Activated naive CD4-positive, alpha-beta T cell treated with anti-CD3 and anti-CD28 coated beads for 36 hours (primary cell): ENCODE measurements around the gene CCDC121. TPM values are rescaled to one million over a fixed set of nuclear protein-coding genes. Genes with fewer than 3 reads are reported as not detected.
A peak's percentile ranks its signal among the peaks of the same experiment; 100 is the strongest.
"Not testable (repeated sequence)": the region's sequence is repeated elsewhere in the genome, so short reads cannot be mapped to it uniquely, and the experiment has no call there.

ENCODE experiments used
- CTCF ChIA-PET: fragments of 350-600 bp; sonication (Branson Sonifier 250); formaldehyde crosslinking; loops from one replicate; lab custom pipeline; 2021; ENCODE audit warnings: antibody characterized with exemption; lab: Charles Lee
- DNase-seq: peaks from one replicate; pipeline ENCODE4 v3.0.0-alpha.2; 2020
- H3K27ac Mint-ChIP-seq: one replicate; pipeline ENCODE4 v1.8.0; 2021; ENCODE audit warnings: mild to moderate bottlenecking, mixed read lengths
- H3K27me3 Mint-ChIP-seq: one replicate; pipeline ENCODE4 v1.8.0; 2021; ENCODE audit warnings: low read depth, mixed read lengths
- H3K36me3 Mint-ChIP-seq: one replicate; pipeline ENCODE4 v1.8.0; 2021; ENCODE audit warnings: low read depth, mixed read lengths
- H3K4me1 Mint-ChIP-seq: one replicate; pipeline ENCODE4 v1.8.0; 2021; ENCODE audit warnings: low read depth, mixed read lengths
- H3K4me3 Mint-ChIP-seq: one replicate; pipeline ENCODE4 v1.8.0; 2021; ENCODE audit warnings: mild to moderate bottlenecking, moderate library complexity, mixed read lengths
- H3K9me3 Mint-ChIP-seq: one replicate; pipeline ENCODE4 v1.8.0; 2021; ENCODE audit warnings: mixed read lengths
- intact Hi-C: fragments of 100-400 bp; cut with micrococcal nuclease; formaldehyde crosslinking; loops from one replicate; pipeline ENCODE4 v1.15.1; 2023
- total RNA-seq, 2 experiments: library from RNA; stranded (reverse); gene quantifications; one replicate each; pipeline ENCODE4 v1.2.3, GENCODE V29; 2021

The CCDC121 gene
- total RNA-seq, 2 experiments from 2014 or later = 0.17 to 0.30 TPM

DNA sequence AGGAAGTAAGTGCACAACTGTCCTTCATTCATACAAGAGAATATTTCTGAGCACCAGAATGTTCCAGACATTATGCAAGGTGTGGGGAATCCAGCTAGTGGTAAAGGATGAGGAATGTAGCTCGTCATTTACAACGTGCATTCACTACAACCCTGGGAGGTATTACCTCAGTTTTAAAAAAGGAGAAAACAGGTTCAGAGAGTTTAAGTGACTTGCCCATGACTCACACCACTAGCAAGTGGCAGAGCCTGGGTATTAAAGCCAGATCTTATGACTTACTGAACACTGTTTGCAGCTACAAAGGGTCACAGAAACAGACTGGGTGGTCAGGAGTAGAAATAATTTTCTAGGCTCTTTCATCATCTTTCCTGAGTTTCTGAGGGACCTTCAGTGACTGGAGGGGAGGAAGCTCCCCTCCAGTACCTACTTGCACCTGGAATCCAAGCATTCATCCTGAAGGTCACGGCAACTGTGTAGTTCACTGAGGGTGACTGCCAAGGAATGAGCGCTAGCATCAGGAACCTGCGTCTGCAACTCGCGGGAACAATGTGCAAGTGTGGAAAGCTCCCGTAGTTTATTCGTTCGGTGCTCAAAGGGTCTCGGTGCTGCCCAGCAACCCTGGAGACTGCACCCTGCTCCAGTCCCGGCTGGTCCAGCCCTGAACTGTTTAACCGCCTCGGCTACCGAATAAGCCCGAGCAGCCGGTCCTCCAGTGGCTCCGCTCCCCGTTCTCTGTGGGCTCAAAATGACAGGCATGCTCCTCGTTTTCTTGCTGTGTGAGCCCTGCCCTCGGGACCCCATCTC lies 647 bp downstream of the CCDC121 start:
- H3K9me3 Mint-ChIP-seq = no peaks in the 10 kb centered on the region
- peak overlapping the region; percentile 52 for H3K27ac Mint-ChIP-seq
- peaks cover 6% of the 10 kb centered on the region for H3K36me3 Mint-ChIP-seq
- CTCF ChIA-PET = interaction anchor here (0.8 to 2.8 kb wide), 5 partner anchors 35 to 326 kb away, joined by 3 to 13 read pairs (median 5); partner anchors contain the start of genes SLC4A1AP, SUPT7L and ZNF512
- DNase-seq = peak; percentile 34
- H3K4me1 Mint-ChIP-seq = peaks cover 13% of the 10 kb centered on the region
- H3K27me3 Mint-ChIP-seq = no peaks in the 10 kb centered on the region
- intact Hi-C loops = loop anchor here (1.0 to 2.0 kb wide), 8 partner anchors 10 to 763 kb away; partner anchors contain the start of genes EIF2B4, NRBP1, PPM1G and SLC4A1AP
- no peak overlapping the region for H3K4me3 Mint-ChIP-seq

DNA sequence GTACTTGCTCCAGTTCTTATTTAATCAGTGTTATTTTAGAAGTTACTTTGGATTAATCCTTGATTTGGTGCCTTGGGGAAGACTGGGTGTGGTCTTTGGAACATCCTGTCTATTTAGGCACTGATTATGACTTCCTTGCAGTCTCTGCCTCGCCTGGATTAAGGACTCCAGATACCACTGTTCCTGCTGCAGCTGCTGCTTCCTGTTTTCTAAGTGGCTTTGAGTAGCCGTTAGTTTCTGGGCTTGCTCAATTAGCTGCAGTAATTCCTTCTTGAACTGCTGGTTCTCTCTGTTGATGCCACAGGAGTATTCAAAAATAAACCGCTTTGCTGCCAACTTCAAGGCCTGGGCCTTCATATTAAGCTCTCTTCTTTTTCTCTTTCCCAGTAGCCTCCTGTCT lies 1.9 kb downstream of the CCDC121 start:
- H3K9me3 Mint-ChIP-seq, DNase-seq, intact Hi-C loops, H3K4me3 Mint-ChIP-seq, H3K36me3 Mint-ChIP-seq, H3K27me3 Mint-ChIP-seq, H3K27ac Mint-ChIP-seq: not testable (repeated sequence)
- H3K4me1 Mint-ChIP-seq = peaks cover 13% of the 10 kb centered on the region
- CTCF ChIA-PET = interaction anchor here (0.8 kb wide), 1 partner anchor 57 kb away, joined by 3 read pairs; no protein-coding TSS in a partner anchor

DNA sequence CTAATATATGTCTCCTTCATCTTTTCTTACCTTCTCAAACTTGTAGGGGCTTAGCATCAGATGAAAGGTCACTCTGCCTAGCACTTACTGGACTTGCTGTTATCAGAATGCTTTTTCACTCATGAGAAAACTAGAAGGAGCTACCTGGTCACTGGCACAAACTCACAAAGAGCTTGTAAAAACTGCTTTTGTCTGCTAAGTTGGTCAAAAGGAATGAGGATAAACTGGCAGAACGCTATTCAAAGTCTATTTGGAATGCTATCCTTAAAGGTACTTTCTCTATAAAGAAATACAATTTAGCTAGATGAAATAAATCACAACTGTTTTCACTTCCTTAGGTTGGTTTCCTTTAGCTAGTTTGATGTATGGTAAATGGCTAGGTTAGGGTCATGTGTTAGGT lies 2.5 kb downstream of the CCDC121 start:
- intact Hi-C loops, H3K36me3 Mint-ChIP-seq, H3K4me3 Mint-ChIP-seq, H3K27ac Mint-ChIP-seq, H3K9me3 Mint-ChIP-seq, H3K27me3 Mint-ChIP-seq, DNase-seq: not testable (repeated sequence)
- peaks cover 13% of the 10 kb centered on the region for H3K4me1 Mint-ChIP-seq
- CTCF ChIA-PET = interaction anchor here (0.8 kb wide), 1 partner anchor 57 kb away, joined by 3 read pairs; no protein-coding TSS in a partner anchor

DNA sequence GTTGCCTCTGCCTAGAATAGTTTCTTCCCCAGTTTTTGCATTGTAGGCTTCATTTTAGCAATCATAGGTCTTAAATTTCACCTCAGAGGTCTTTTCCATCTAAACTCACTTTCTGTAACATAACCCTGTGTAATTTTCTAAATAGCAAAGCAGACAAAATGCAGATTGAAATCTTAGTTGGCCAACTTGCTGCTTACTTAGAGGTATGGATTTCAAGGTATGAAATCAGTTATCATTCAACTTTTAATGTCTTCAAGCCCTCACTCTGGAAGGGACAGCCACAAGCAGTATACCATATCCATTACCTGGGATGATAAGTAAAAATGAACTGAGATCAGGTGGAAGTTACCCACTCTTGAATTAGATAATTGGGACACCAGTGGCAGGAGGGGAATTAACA lies 3.9 kb downstream of the CCDC121 start:
- CTCF ChIA-PET = no interaction called here
- Mint-ChIP-seq H3K4me1 (peaks cover 13% of the 10 kb centered on the region), H3K36me3 (peaks cover 12% of the 10 kb centered on the region), H3K27ac (no peak overlapping the region), H3K27me3 (no peaks in the 10 kb centered on the region), H3K9me3 (no peaks in the 10 kb centered on the region), H3K4me3 (no peak overlapping the region)
- intact Hi-C loops = no loop called here
- DNase-seq = no peak

DNA sequence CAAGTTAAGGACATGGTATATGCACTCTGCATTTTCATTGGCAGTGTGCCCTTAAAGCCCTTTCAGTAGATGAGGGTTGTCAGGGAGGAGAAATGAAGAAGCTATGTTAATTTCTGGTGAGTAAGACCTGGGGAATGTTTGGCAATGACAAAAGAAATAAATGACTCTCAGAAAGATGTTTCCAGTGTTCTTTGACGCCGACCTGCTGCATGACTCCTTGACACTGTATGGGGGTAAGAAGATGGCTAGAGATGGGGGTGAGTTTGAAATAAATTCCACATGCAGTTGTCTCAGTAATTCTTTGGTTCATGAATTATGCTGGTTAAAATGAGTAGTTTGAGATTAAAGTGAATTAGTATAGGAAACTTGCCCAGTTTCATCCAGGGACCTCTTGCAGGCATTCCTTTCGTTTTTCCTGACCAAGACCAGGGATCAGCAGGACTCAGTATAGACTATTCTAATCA lies 5.9 kb downstream of the CCDC121 start:
- no peak for DNase-seq
- no peak overlapping the region for H3K27ac Mint-ChIP-seq
- intact Hi-C loops = no loop called here
- CTCF ChIA-PET = no interaction called here
- H3K36me3 Mint-ChIP-seq = peaks cover 20% of the 10 kb centered on the region
- no peaks in the 10 kb centered on the region for H3K9me3 Mint-ChIP-seq
- H3K27me3 Mint-ChIP-seq = no peaks in the 10 kb centered on the region
- no peak overlapping the region for H3K4me3 Mint-ChIP-seq
- peaks cover 9% of the 10 kb centered on the region for H3K4me1 Mint-ChIP-seq

DNA sequence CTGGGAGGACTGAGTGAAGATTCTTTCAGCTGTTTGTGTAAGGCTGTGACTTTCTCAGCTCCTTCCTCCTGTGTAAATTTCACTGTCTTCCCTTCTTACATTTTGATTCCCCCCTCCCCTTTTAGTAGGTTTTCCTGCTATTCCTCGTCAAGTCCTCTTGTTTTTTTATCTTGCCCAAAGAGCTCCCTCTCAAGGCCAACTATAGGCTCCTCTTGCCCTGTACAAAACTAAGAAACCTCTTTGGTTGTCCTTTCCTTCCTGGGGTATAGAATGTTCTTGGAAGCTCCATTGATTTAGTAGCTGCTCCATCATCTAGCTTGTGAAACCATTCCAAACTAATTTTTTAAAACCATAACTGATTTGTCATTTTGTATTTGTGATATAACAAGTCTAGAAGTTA lies 7.3 kb downstream of the CCDC121 start:
- H3K27me3 Mint-ChIP-seq = no peaks in the 10 kb centered on the region
- H3K4me1 Mint-ChIP-seq = no peaks in the 10 kb centered on the region
- no peak overlapping the region for H3K4me3 Mint-ChIP-seq
- peaks cover 30% of the 10 kb centered on the region for H3K36me3 Mint-ChIP-seq
- H3K27ac Mint-ChIP-seq = no peak overlapping the region
- CTCF ChIA-PET = interaction anchor here (1.1 kb wide), 2 partner anchors 17 to 22 kb away, joined by 3 read pairs; no protein-coding TSS in a partner anchor
- no peak for DNase-seq
- intact Hi-C loops = no loop called here
- no peaks in the 10 kb centered on the region for H3K9me3 Mint-ChIP-seq

DNA sequence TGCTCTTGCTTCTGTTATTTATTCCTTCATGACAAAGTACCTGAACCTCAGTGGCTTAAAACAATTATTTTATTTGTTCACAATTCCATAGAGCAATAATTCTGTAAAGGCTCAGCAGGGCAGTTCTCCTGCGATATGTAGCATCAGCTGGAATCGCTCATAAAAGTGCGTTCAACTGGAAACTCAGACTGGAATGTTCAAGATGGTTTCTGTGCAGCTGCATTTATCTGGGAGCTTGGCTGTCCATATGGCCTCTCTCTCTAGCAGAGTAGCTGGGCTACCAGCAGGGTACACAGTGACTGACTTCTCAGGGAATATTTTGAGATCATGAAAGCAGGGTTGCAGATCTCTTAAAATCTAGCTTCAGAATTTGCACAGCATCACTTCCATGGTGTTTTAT lies 13.5 kb downstream of the CCDC121 start:
- Mint-ChIP-seq H3K9me3 (no peaks in the 10 kb centered on the region), H3K36me3 (peaks cover 33% of the 10 kb centered on the region), H3K27me3 (no peaks in the 10 kb centered on the region), H3K4me3 (no peak overlapping the region), H3K4me1 (no peaks in the 10 kb centered on the region), H3K27ac (no peak overlapping the region)
- intact Hi-C loops = no loop called here
- CTCF ChIA-PET = no interaction called here
- DNase-seq = no peak

DNA sequence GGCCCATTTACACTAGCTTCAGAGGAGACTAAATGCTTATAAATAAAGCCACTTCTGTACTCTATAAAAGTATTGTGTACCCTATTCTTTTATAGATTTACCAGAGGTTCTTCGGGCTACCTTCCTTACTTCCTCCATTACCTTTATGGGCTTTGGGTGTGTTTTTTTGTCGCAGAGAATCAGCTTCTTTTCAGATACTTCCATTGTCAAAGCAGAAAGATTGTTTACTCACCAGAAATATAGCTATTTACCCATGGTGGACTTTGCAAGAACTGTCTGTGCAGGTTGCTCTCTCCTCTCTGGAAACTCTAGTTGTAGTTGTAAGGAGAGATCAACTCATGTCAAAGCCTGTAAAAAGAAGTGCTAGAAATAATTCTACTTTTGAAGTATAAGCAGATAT lies 14.8 kb downstream of the CCDC121 start:
- H3K27ac Mint-ChIP-seq = no peak overlapping the region
- no peak for DNase-seq
- H3K4me1 Mint-ChIP-seq = no peaks in the 10 kb centered on the region
- H3K36me3 Mint-ChIP-seq = peaks cover 28% of the 10 kb centered on the region
- intact Hi-C loops = no loop called here
- H3K4me3 Mint-ChIP-seq = no peak overlapping the region
- CTCF ChIA-PET = interaction anchor here (0.6 to 0.8 kb wide), 2 partner anchors 10 to 145 kb away, joined by 3 read pairs; no protein-coding TSS in a partner anchor
- no peaks in the 10 kb centered on the region for H3K27me3 Mint-ChIP-seq
- H3K9me3 Mint-ChIP-seq = no peaks in the 10 kb centered on the region

DNA sequence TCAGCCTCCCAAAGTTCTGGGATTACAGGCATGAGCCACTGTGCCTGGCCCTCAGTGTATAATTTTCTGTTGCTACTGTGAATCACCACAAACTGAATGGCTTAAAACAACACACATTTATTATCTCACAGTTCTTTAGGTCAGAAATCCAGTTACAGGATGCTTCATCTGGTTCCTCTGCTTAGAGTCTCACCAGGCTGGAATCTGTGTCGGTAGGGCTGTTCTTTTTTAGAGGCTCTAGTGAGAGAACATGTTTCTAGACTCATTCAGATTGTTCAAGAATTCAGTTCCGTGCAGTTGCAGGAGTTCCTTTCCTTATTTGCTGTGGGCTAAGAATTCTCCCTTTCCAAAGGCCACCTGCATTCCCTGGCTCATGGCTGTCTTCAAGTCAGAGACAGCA lies 22.2 kb downstream of the CCDC121 start:
- CTCF ChIA-PET = no interaction called here
- H3K27ac Mint-ChIP-seq = no peak overlapping the region
- intact Hi-C loops = no loop called here
- H3K27me3 Mint-ChIP-seq = no peaks in the 10 kb centered on the region
- no peaks in the 10 kb centered on the region for H3K9me3 Mint-ChIP-seq
- H3K36me3 Mint-ChIP-seq = peaks cover 36% of the 10 kb centered on the region
- H3K4me3 Mint-ChIP-seq = no peak overlapping the region
- no peak for DNase-seq
- H3K4me1 Mint-ChIP-seq = no peaks in the 10 kb centered on the region

DNA sequence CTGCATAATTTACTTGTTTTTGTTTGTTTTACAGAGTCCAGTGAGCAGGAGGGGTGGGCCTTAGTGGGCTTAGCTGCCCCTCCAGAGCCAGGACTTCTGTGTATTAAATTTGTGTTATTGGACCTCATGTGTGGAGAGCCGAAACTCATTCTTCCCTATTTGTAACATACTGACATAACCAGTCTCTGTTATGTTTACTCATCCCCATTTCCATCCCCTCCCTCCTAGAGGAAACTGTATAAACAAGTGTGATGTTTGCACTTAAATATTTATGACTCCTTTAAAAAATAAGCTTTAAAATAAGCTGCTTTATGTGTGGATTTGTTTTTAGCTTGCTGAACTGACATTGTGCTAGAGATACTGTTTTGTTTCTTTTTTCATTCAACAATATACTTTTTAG lies 32.2 kb downstream of the CCDC121 start:
- no peak overlapping the region for H3K4me3 Mint-ChIP-seq
- peaks cover 43% of the 10 kb centered on the region for H3K4me1 Mint-ChIP-seq
- CTCF ChIA-PET = no interaction called here
- no peak overlapping the region for H3K27ac Mint-ChIP-seq
- H3K36me3 Mint-ChIP-seq = peaks cover 38% of the 10 kb centered on the region
- H3K27me3 Mint-ChIP-seq = no peaks in the 10 kb centered on the region
- intact Hi-C loops = no loop called here
- H3K9me3 Mint-ChIP-seq = peaks cover 20% of the 10 kb centered on the region
- DNase-seq = no peak

DNA sequence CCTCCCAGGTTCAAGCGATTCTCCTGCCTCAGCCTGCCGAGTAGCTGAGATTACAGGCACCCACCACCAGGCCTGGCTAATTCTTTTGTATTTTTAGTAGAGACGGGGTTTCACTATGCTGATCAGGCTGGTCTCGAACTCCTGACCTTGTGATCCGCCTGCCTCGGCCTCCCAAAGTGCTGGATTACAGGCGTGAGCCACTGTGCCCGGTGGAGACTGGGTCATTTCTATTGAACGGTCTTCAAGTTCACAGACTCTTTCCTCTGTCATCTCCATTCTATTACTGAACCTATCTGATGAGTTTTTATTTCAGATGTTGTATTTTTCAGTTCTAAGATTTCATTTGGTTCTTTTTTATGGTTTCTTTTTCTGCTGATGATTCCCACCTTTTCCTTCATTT lies 33.4 kb downstream of the CCDC121 start:
- H3K27ac Mint-ChIP-seq, DNase-seq, H3K4me3 Mint-ChIP-seq, intact Hi-C loops, CTCF ChIA-PET, H3K27me3 Mint-ChIP-seq: not testable (repeated sequence)
- Mint-ChIP-seq H3K9me3 (peaks cover 25% of the 10 kb centered on the region), H3K36me3 (peaks cover 40% of the 10 kb centered on the region), H3K4me1 (peaks cover 46% of the 10 kb centered on the region)

DNA sequence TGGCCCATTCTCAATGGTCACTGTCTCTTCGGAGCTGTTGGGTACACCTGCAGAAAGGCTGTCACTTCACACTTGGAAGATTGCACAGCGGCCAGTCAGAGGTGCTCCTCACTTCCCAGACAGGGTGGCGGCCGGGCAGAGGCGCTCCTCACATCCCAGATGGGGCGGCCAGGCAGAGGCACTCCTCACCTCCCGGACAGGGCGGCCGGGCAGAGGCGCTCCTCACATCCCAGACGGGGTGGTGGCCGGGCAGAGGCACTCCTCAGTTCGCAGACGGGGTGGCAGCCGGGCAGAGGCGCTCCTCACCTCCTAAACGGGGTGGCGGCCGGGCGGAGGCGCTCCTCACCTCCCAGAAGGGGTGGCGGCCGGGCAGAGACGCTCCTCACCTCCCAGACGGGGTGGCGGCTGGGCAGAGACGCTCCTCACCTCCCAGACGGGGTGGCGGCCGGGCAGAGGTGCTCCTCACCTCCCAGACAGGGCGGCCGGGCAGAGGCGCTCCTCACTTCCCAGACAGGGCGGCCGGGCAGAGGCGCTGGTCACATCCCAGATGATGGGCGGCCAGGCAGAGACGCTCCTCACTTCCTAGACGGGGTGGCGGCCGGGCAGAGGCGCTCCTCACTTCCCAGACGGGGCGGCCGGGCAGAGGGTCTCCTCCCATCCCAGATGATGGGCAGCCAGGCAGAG lies 34.6 kb downstream of the CCDC121 start:
- H3K27me3 Mint-ChIP-seq, DNase-seq, H3K27ac Mint-ChIP-seq, CTCF ChIA-PET, intact Hi-C loops, H3K4me3 Mint-ChIP-seq: not testable (repeated sequence)
- Mint-ChIP-seq H3K36me3 (peaks cover 44% of the 10 kb centered on the region), H3K9me3 (peaks cover 31% of the 10 kb centered on the region), H3K4me1 (peaks cover 46% of the 10 kb centered on the region)
